ENCODE measurements around the gene FGD4. TPM values are rescaled to one million over a fixed set of nuclear protein-coding genes. Genes with fewer than 3 reads are reported as not detected.

The FGD4 gene
- total RNA-seq, 1 donor from 2014 or later = 17.2 TPM

DNA sequence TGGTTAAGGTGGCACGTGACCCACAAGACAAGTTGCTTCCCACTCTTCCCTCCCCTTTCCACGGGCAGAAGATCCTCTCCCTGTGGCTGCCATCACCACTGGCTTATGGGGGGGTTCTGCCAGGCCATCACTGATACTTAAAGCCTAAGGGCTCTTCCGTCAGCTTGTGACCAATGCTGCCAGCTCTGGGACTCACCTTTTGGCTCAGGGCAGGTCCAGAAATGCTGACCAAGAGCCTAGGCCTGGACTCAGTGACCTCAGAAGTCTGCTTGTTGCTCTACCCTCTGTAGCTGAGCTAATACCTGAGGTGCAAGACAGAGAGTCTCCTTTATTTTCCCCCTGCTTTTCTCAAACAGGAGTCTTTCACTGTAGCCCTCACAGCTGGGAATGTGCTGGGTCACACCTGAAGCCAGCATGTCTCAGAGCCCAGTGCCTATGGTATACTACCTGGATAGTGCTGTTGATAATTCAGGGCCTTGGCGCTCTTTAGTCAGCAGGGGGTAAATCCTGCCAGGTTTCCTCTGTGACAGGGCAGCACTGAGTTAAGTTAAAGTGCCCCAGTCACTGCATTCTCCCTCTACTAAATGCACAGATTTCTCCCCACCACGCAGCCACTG lies 19.7 kb downstream of the FGD4 start:
- Mint-ChIP-seq H3K9me3 (ENCODE audit: unreplicated experiment) (no peaks in the 10 kb centered on the region), H3K4me3 (ENCODE audit: unreplicated experiment) (no peak overlapping the region), H3K27ac (ENCODE audit: unreplicated experiment) (no peak overlapping the region), H3K4me1 (ENCODE audit: unreplicated experiment) (peaks cover 11% of the 10 kb centered on the region), H3K36me3 (ENCODE audit: low read depth, unreplicated experiment) (peaks cover 11% of the 10 kb centered on the region), H3K27me3 (ENCODE audit: unreplicated experiment) (no peaks in the 10 kb centered on the region)
- TF ChIP-seq, protein P1, sequence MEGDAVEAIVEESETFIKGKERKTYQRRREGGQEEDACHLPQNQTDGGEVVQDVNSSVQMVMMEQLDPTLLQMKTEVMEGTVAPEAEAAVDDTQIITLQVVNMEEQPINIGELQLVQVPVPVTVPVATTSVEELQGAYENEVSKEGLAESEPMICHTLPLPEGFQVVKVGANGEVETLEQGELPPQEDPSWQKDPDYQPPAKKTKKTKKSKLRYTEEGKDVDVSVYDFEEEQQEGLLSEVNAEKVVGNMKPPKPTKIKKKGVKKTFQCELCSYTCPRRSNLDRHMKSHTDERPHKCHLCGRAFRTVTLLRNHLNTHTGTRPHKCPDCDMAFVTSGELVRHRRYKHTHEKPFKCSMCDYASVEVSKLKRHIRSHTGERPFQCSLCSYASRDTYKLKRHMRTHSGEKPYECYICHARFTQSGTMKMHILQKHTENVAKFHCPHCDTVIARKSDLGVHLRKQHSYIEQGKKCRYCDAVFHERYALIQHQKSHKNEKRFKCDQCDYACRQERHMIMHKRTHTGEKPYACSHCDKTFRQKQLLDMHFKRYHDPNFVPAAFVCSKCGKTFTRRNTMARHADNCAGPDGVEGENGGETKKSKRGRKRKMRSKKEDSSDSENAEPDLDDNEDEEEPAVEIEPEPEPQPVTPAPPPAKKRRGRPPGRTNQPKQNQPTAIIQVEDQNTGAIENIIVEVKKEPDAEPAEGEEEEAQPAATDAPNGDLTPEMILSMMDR (IDR thresholded peaks at IDR 0.05; ENCODE audit: unreplicated experiment) = no peak
- no peak for DNase-seq (ENCODE audit: low spot score)

DNA sequence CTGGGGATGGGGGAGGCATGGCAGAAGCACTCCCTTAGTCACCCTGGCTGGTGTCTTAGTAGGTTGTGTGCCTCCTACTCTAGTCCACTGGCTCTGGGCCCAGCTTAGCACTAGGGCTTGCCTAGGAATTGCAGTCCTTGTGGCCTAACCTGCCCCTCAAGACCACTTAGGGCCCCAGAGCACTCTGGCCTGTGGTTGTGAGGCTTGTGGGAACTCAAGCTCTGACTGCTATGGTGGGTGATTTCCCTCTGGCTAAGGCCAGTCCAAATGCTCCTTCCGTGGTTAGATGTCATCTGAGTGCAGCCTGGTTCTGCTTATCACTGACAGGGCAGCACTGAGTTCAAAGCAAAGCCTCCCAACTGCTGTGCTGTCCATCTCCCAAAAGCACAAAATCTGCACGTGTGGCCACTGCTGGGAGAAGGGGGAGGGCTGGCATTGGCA lies 20.2 kb downstream of the FGD4 start:
- H3K36me3 Mint-ChIP-seq (ENCODE audit: low read depth, unreplicated experiment) = peaks cover 14% of the 10 kb centered on the region
- no peak for DNase-seq (ENCODE audit: low spot score)
- H3K4me1 Mint-ChIP-seq (ENCODE audit: unreplicated experiment) = peaks cover 11% of the 10 kb centered on the region

DNA sequence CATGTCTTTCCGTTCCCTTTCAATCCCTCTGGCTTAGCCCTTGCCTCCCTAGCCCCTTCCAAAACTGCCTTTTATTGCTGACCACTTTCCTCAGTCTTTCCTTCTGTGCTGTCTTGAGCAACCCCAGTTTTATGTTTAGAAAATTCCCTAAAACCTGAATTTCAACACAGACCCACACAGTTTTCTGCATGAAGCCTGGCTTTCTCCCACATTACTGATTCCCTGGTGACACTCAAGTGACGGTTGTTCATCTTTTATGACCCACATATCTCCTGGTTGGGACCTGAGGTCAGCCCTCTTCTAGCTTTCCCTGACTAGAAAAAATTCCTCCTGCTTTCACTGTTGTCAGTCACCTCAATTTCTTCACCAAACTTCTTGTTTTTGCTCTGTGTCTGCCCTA lies 21.0 kb downstream of the FGD4 start:
- TF ChIP-seq, protein P1 (IDR thresholded peaks at IDR 0.05; ENCODE audit: unreplicated experiment) = no peak
- no peaks in the 10 kb centered on the region for H3K27me3 Mint-ChIP-seq (ENCODE audit: unreplicated experiment)
- no peaks in the 10 kb centered on the region for H3K9me3 Mint-ChIP-seq (ENCODE audit: unreplicated experiment)
- peak overlapping the region; percentile 10 for H3K27ac Mint-ChIP-seq (ENCODE audit: unreplicated experiment)
- H3K4me1 Mint-ChIP-seq (ENCODE audit: unreplicated experiment) = peaks cover 11% of the 10 kb centered on the region
- no peak for DNase-seq (ENCODE audit: low spot score)
- peaks cover 14% of the 10 kb centered on the region for H3K36me3 Mint-ChIP-seq (ENCODE audit: low read depth, unreplicated experiment)
- H3K4me3 Mint-ChIP-seq (ENCODE audit: unreplicated experiment) = peak overlapping the region; percentile 30

More for the DNA sequence above, 20.2 kb downstream of the FGD4 start:
- Mint-ChIP-seq H3K4me3 (ENCODE audit: unreplicated experiment) (no peak overlapping the region), H3K27ac (ENCODE audit: unreplicated experiment) (no peak overlapping the region), H3K27me3 (ENCODE audit: unreplicated experiment) (no peaks in the 10 kb centered on the region), H3K9me3 (ENCODE audit: unreplicated experiment) (no peaks in the 10 kb centered on the region)
- TF ChIP-seq, protein P1 (IDR thresholded peaks at IDR 0.05; ENCODE audit: unreplicated experiment) = no peak

DNA sequence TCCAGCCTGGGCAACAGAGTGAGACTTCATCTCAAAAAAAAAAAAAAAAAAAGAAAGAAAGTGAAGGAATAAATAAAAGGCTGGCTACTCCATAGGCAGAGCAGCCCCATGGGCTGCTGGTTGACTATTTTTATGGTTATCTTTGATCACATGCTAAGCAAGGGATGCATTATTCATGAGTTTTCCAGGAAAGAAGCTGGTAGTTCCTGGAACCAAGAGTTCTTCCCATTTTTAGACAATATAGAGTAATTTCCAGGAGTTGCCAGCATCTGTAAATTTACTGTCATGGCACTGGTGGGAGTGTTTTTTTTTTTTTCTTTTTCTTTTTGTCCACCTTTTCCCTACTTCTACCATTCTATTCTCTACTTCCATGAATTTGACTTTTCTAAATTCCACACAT lies 24.2 kb downstream of the FGD4 start:
- no peak for DNase-seq (ENCODE audit: low spot score)
- TF ChIP-seq, protein P1 (IDR thresholded peaks at IDR 0.05; ENCODE audit: unreplicated experiment) = no peak
- Mint-ChIP-seq H3K4me1 (ENCODE audit: unreplicated experiment) (peaks cover 11% of the 10 kb centered on the region), H3K36me3 (ENCODE audit: low read depth, unreplicated experiment) (peaks cover 31% of the 10 kb centered on the region), H3K27me3 (ENCODE audit: unreplicated experiment) (peaks cover 2% of the 10 kb centered on the region), H3K27ac (ENCODE audit: unreplicated experiment) (no peak overlapping the region), H3K4me3 (ENCODE audit: unreplicated experiment) (no peak overlapping the region), H3K9me3 (ENCODE audit: unreplicated experiment) (no peaks in the 10 kb centered on the region)

DNA sequence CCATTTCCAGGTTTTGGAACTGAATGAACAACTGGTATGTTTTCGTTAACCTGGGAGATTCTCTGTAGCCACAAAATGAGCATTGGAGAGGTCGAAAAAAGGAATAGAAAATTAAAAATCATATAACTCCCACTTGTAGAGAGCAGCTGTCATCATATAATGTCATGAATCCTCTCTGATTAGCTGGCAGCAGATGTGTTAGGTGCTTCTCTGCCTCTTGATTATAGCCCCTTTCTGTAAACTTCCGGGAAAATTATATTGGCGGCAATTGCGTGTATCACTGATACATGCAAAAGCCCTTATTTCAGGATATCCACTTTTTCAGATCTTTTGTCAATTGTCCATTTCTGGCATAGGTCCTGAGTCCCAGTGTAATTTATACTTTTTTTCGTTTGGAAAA lies 31.7 kb downstream of the FGD4 start:
- Mint-ChIP-seq H3K4me1 (ENCODE audit: unreplicated experiment) (peaks cover 12% of the 10 kb centered on the region), H3K36me3 (ENCODE audit: low read depth, unreplicated experiment) (peaks cover 33% of the 10 kb centered on the region)

More for the DNA sequence above, 31.7 kb downstream of the FGD4 start:
- peaks cover 2% of the 10 kb centered on the region for H3K27me3 Mint-ChIP-seq (ENCODE audit: unreplicated experiment)
- H3K4me3 Mint-ChIP-seq (ENCODE audit: unreplicated experiment) = no peak overlapping the region
- H3K9me3 Mint-ChIP-seq (ENCODE audit: unreplicated experiment) = no peaks in the 10 kb centered on the region
- peak overlapping the region; percentile 79 for H3K27ac Mint-ChIP-seq (ENCODE audit: unreplicated experiment)
- no peak for DNase-seq (ENCODE audit: low spot score)
- TF ChIP-seq, protein P1 (IDR thresholded peaks at IDR 0.05; ENCODE audit: unreplicated experiment) = no peak
